Ascending aorta (tissue), 2 donors: Measurements from ENCODE around the gene FILIP1L. TPM values are rescaled to one million over a fixed set of nuclear protein-coding genes. Genes with fewer than 3 reads are reported as not detected.
A peak's percentile ranks its signal among the peaks of the same experiment; 100 is the strongest.

Experiments used
- DNase-seq, 2 donors: peaks; one replicate each; pipeline ENCODE4 v3.0.0-alpha.2; 2019; ENCODE audit warnings: low spot score in 2 of 2
- H3K27ac ChIP-seq, 2 donors: fragments of 200-600 bp; sonication (generic); one replicate each; pipeline ENCODE4 v1.5.1; 2016 to 2017; ENCODE audit warnings: mild to moderate bottlenecking in 1 of 2
- H3K27me3 ChIP-seq: fragments of 200-600 bp; sonication (generic); one replicate; pipeline ENCODE4 v1.5.1; 2017
- H3K36me3 ChIP-seq, 2 donors: fragments of 200-600 bp; sonication (generic); one replicate each; pipeline ENCODE4 v1.5.1; 2016
- H3K4me1 ChIP-seq, 2 donors: fragments of 200-600 bp; sonication (generic); one replicate each; pipeline ENCODE4 v1.5.1; 2016 to 2017; ENCODE audit warnings: mild to moderate bottlenecking in 1 of 2
- H3K4me3 ChIP-seq, 2 donors: fragments of 200-600 bp; sonication (generic); one replicate each; pipeline ENCODE4 v1.5.1; 2016 to 2017; ENCODE audit warnings: mild to moderate bottlenecking in 1 of 2
- H3K9me3 ChIP-seq, 2 donors: fragments of 200-600 bp; sonication (generic); one replicate each; pipeline ENCODE4 v1.5.1; 2016
- intact Hi-C: fragments of 100-400 bp; cut with DNase I; formaldehyde crosslinking; loops from one replicate; pipeline ENCODE4 v1.15.1; 2023
- total RNA-seq: library from RNA; depleted of rRNA; stranded (reverse); fragments of >200 nt; gene quantifications from one replicate; pipeline ENCODE4 v1.1.0, GENCODE V29; 2016
- TF ChIP-seq, protein P1 (sequence below), 3 experiments: fragments of 200-600 bp in 2 of 3; fragments of 450-650 bp in 1 of 3; sonication (generic) in 2 of 3; IDR thresholded peaks; one replicate each; pipeline ENCODE4 v1.5.1; 2016 to 2019; ENCODE audit warnings: antibody characterized with exemption in 3 of 3, mild to moderate bottlenecking in 1 of 3, moderate library complexity in 1 of 3

FILIP1L gene
- total RNA-seq, 1 donor from 2014 or later = 106 TPM

DNA sequence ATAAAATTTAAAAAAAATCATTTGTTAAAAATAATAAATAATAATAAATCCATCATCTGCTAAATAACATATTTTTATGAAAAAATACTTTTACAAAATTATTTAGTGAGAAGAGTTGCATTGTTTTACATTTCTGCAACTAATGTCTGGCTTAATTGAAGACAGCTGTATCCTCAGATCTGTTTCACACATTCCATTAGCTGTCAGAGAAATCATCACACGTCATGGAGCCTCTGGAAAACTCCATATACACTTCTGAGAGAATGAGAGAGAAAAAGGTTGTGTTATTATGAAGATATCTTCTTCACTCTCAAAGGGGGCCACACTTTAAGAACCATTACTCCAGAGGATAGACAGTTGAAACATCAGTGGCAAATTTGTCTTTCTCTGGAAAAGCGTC is 255.8 kb downstream of the FILIP1L start:
- no peak for DNase-seq
- peaks cover 0 to 21% of the 10 kb centered on the region in 2 donors for H3K9me3 ChIP-seq
- peaks cover 13 to 65% of the 10 kb centered on the region in 2 donors for H3K4me1 ChIP-seq
- H3K36me3 ChIP-seq = peaks cover 71 to 91% of the 10 kb centered on the region in 2 donors
- intact Hi-C loops = no loop called here
- H3K27ac ChIP-seq = peak overlapping the region; percentile 86 to 98
- H3K4me3 ChIP-seq = peak overlapping the region in 1 of 2 donors; percentile 34
- H3K27me3 ChIP-seq = no peaks in the 10 kb centered on the region
- TF ChIP-seq, protein P1, sequence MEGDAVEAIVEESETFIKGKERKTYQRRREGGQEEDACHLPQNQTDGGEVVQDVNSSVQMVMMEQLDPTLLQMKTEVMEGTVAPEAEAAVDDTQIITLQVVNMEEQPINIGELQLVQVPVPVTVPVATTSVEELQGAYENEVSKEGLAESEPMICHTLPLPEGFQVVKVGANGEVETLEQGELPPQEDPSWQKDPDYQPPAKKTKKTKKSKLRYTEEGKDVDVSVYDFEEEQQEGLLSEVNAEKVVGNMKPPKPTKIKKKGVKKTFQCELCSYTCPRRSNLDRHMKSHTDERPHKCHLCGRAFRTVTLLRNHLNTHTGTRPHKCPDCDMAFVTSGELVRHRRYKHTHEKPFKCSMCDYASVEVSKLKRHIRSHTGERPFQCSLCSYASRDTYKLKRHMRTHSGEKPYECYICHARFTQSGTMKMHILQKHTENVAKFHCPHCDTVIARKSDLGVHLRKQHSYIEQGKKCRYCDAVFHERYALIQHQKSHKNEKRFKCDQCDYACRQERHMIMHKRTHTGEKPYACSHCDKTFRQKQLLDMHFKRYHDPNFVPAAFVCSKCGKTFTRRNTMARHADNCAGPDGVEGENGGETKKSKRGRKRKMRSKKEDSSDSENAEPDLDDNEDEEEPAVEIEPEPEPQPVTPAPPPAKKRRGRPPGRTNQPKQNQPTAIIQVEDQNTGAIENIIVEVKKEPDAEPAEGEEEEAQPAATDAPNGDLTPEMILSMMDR (IDR thresholded peaks at IDR 0.05) = no peak

DNA sequence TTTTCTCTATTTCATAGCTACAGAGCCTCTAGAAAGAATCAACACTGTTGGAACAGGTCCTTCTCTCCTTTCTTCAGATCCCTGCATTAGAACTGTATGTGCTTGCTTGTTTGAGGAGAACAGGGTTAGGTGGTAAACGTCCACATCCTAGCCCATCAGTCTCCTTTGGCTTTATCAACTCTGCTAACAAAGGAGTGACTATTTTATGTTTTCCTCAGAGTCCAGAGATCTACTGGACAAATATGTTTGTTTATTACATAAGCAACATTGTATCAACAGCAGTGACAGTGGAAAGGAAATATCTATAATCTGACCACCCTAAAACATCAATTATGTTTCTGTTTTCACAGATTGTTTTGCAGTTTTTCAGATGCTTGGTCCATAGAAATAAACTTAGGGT is 257.0 kb downstream of the FILIP1L start:
- intact Hi-C loops = no loop called here
- Histone ChIP-seq H3K9me3 (peaks cover 0 to 33% of the 10 kb centered on the region in 2 donors), H3K36me3 (peaks cover 74 to 91% of the 10 kb centered on the region in 2 donors), H3K4me3 (peak overlapping the region in 1 of 2 donors; percentile 11), H3K4me1 (peaks cover 13 to 53% of the 10 kb centered on the region in 2 donors), H3K27ac (peak overlapping the region; percentile 86 to 98), H3K27me3 (no peaks in the 10 kb centered on the region)
- TF ChIP-seq, protein P1 (IDR thresholded peaks at IDR 0.05) = no peak
- DNase-seq = no peak

DNA sequence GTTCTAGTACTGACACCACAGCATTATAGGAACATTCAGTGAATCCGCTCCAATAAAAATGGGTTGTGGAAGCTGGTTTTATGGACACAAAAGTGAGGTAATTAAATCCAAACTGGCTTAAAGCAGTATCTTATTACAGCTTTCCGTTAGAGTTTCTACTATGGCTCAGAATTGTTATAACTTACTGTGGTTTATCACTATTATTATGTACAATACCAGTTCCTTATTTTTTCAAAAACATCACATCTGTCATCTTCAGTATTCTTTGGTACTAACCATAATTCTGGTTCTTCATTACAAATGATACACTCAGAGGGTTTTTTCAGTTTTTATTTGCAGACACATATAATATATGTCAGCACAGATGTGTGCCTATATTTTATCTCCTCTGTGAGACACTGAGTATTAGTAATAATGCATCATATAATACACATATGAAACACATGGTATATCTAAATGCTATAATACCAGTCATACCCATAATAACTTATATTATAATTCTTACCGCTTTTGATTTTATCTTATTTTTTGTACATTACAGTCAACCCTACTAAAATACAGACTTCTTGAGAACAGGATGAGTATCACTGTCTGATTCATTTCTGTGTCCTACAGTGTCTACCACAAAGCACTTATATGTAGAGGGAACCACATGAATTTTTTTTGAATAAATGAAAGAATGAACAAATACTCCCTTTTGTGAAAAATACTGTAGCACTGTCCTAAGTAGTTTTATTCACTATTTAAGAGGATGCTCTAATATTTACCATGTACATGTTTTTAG is 257.7 kb downstream of the FILIP1L start:
- H3K4me3 ChIP-seq = peak overlapping the region in 1 of 2 donors; percentile 11
- DNase-seq = no peak
- peaks cover 0 to 39% of the 10 kb centered on the region in 2 donors for H3K9me3 ChIP-seq
- TF ChIP-seq, protein P1 (IDR thresholded peaks at IDR 0.05) = no peak
- peak overlapping the region; percentile 86 to 98 for H3K27ac ChIP-seq
- H3K27me3 ChIP-seq = no peaks in the 10 kb centered on the region
- H3K4me1 ChIP-seq = peaks cover 10 to 48% of the 10 kb centered on the region in 2 donors
- H3K36me3 ChIP-seq = peaks cover 76 to 92% of the 10 kb centered on the region in 2 donors
- intact Hi-C loops = no loop called here

DNA sequence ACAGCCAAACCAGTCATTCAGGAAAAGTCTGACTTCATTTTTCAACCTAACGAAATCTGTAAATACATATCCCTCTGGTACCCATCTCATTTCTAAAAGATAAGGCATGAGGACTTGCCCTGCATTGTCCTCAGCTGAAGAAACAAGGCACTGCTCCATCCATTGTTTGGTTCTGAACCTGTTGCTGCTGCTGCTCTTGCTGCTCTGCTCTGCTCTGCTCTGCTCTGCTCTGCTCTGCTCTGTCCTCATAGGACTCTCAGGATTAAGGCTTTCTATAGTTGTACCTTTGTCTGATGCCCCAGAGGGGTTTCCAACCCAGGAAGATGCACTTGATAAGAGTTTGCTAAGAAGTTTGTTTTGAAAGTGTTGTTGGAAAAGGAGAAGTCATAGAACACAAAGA is 258.4 kb downstream of the FILIP1L start:
- Histone ChIP-seq H3K27ac (peak overlapping the region; percentile 86 to 98), H3K9me3 (peaks cover 0 to 47% of the 10 kb centered on the region in 2 donors), H3K36me3 (peaks cover 80 to 92% of the 10 kb centered on the region in 2 donors), H3K27me3 (no peaks in the 10 kb centered on the region), H3K4me1 (peaks cover 7 to 41% of the 10 kb centered on the region in 2 donors), H3K4me3 (peak overlapping the region in 1 of 2 donors; percentile 11)
- intact Hi-C loops = no loop called here
- TF ChIP-seq, protein P1 (IDR thresholded peaks at IDR 0.05) = no peak
- DNase-seq = no peak

DNA sequence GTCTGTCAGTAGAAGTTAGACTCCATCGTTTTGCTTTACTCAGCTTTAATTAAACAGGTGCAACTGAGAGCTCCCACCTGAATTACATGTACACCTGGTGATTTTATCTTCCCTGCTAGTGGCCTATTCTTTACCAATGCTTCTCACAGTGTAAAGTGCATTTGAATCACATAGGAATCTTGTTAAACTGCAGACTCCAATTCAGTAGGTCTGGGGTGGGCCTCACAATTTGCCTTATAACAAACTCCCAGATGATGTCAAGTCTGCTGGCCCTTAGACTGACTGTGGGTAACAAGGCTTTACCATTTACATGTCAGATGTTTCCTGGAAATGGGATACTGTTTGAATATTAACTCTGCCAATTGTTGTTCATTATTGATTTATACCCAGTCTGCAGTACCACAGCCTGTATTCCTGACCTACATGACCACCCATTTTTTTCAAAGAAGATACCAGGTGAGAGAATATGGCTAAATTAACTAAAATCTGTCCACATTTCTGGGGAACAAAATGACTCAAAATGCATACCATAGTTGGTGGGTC is 259.5 kb downstream of the FILIP1L start:
- intact Hi-C loops = no loop called here
- TF ChIP-seq, protein P1 (IDR thresholded peaks at IDR 0.05) = no peak
- H3K36me3 ChIP-seq = peaks cover 88 to 94% of the 10 kb centered on the region in 2 donors
- DNase-seq = no peak
- H3K9me3 ChIP-seq = peaks cover 0 to 57% of the 10 kb centered on the region in 2 donors
- H3K27me3 ChIP-seq = no peaks in the 10 kb centered on the region
- peaks cover 3 to 36% of the 10 kb centered on the region in 2 donors for H3K4me1 ChIP-seq
- H3K4me3 ChIP-seq = no peak overlapping the region
- peak overlapping the region in 1 of 2 donors; percentile 30 for H3K27ac ChIP-seq
